ENCODE data around the gene HSPG2. TPM values are rescaled to one million over a fixed set of nuclear protein-coding genes. Genes with fewer than 3 reads are reported as not detected.

HSPG2 gene
- total RNA-seq, 2 experiments from 2014 or later = 1.6 to 4.7 TPM

GRCh38 chr1:21933397-21934248, 3.5 kb downstream of the HSPG2 start:
- CTCF ChIA-PET (ENCODE audit: unreplicated experiment) = no interaction called here
- Histone ChIP-seq H2AFZ (ENCODE audit: low read length) (no peak overlapping the region), H3K36me3 (ENCODE audit: insufficient read depth, low read length) (no peaks in the 10 kb centered on the region), H4K20me1 (ENCODE audit: insufficient read depth, low read length) (no peaks in the 10 kb centered on the region), H3K9me2 (ENCODE audit: insufficient read depth, low read length) (no peaks in the 10 kb centered on the region), H3K4me3 (ENCODE audit: low read depth, low read length, poor library complexity, severe bottlenecking) (no peak overlapping the region), H3K27ac (ENCODE audit: low read depth, low read length, poor library complexity, severe bottlenecking) (no peak overlapping the region), H3K79me2 (ENCODE audit: insufficient read depth, low read depth, low read length) (no peaks in the 10 kb centered on the region), H3K4me2 (ENCODE audit: low read length) (no peak overlapping the region), H3K4me1 (ENCODE audit: insufficient read depth, low read length, poor library complexity, severe bottlenecking) (peaks cover 5% of the 10 kb centered on the region), H3K9me3 (ENCODE audit: low read length) (no peaks in the 10 kb centered on the region)
- BruUV-seq (replicated peaks) = no TSS peak
- POLR2A ChIA-PET = no interaction called here
- intact Hi-C loops (cut with micrococcal nuclease; ENCODE audit: unreplicated experiment) = no loop called here
- TF ChIP-seq EZH2phosphoT487 (IDR thresholded peaks at IDR 0.05; ENCODE audit: borderline replicate concordance, low read depth, low read length) = no peak
- TF ChIP-seq, protein P1, sequence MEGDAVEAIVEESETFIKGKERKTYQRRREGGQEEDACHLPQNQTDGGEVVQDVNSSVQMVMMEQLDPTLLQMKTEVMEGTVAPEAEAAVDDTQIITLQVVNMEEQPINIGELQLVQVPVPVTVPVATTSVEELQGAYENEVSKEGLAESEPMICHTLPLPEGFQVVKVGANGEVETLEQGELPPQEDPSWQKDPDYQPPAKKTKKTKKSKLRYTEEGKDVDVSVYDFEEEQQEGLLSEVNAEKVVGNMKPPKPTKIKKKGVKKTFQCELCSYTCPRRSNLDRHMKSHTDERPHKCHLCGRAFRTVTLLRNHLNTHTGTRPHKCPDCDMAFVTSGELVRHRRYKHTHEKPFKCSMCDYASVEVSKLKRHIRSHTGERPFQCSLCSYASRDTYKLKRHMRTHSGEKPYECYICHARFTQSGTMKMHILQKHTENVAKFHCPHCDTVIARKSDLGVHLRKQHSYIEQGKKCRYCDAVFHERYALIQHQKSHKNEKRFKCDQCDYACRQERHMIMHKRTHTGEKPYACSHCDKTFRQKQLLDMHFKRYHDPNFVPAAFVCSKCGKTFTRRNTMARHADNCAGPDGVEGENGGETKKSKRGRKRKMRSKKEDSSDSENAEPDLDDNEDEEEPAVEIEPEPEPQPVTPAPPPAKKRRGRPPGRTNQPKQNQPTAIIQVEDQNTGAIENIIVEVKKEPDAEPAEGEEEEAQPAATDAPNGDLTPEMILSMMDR (conservative IDR thresholded peaks at IDR 0.05; ENCODE audit: low read length) = no peak
- no peak for DNase-seq (ENCODE audit: low spot score)

GRCh38 chr1:21932127-21932526, 5.0 kb downstream of the HSPG2 start:
- Histone ChIP-seq H4K20me1 (ENCODE audit: insufficient read depth, low read length) (no peaks in the 10 kb centered on the region), H3K9me3 (ENCODE audit: low read length) (no peaks in the 10 kb centered on the region), H3K27ac (ENCODE audit: low read depth, low read length, poor library complexity, severe bottlenecking) (no peak overlapping the region), H2AFZ (ENCODE audit: low read length) (no peak overlapping the region), H3K4me2 (ENCODE audit: low read length) (no peak overlapping the region), H3K4me3 (ENCODE audit: low read depth, low read length, poor library complexity, severe bottlenecking) (no peak overlapping the region), H3K4me1 (ENCODE audit: insufficient read depth, low read length, poor library complexity, severe bottlenecking) (no peaks in the 10 kb centered on the region), H3K9me2 (ENCODE audit: insufficient read depth, low read length) (no peaks in the 10 kb centered on the region), H3K79me2 (ENCODE audit: insufficient read depth, low read depth, low read length) (no peaks in the 10 kb centered on the region), H3K36me3 (ENCODE audit: insufficient read depth, low read length) (no peaks in the 10 kb centered on the region)
- ChIA-PET POLR2A (no interaction called here), CTCF (ENCODE audit: unreplicated experiment) (no interaction called here)
- intact Hi-C loops (cut with micrococcal nuclease; ENCODE audit: unreplicated experiment) = no loop called here
- BruUV-seq (replicated peaks) = no TSS peak
- DNase-seq (ENCODE audit: low spot score) = no peak
- TF ChIP-seq EZH2phosphoT487 (IDR thresholded peaks at IDR 0.05; ENCODE audit: borderline replicate concordance, low read depth, low read length) = no peak
- TF ChIP-seq, protein P1 (conservative IDR thresholded peaks at IDR 0.05; ENCODE audit: low read length) = no peak
